Central memory CD4-positive, alpha-beta T cell (primary cell): ENCODE results near the gene SLC25A39.
"Not testable (repeated sequence)": the region's sequence is repeated elsewhere in the genome, so short reads cannot be mapped to it uniquely, and the experiment has no call there.

Experiments
- DNase-seq: peaks from one replicate; pipeline ENCODE4 v3.0.0; 2022

SLC25A39 gene

GRCh38 chr17:44353672-44354331, 29.2 kb upstream of the SLC25A39 start:
- DNase-seq = no peak

DNA sequence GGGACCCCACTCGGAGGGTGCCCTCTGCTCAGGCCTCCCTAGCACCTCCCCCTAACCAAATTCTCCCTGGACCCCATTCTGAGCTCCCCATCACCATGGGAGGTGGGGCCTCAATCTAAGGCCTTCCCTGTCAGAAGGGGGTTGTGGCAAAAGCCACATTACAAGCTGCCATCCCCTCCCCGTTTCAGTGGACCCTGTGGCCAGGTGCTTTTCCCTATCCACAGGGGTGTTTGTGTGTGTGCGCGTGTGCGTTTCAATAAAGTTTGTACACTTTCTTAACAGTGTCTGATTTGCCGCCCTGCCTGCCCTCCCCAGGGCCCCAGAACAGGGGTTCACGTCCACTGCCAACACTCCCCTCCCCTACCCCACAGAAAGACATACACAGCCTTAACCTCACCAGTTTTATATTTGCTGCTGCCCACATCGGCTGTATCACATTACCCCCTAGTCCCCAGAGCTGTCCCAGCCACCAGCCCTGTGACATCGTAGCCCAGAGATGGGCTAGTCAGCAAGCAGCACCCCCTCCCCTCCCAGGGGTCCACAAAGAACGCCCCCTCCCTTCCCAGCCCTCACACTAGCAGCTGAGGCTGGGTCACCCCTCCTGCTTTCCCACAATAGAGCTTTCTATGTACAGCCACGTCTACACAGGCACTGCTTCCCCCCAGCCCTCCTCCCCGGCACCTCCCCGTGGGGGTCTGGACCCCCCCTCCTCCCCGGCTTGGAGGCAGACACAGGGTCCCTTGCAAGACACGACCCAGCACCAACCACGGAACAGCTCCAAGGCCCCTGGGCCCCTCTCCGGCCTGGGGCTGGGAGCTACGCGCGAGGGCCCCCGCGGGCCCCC, 28.4 kb upstream of the SLC25A39 start:
- DNase-seq = no peak

GRCh38 chr17:44351961-44352827, 27.6 kb upstream of the SLC25A39 start:
- DNase-seq = no peak

- no peak for DNase-seq
These were observed 26.8 kb upstream of the SLC25A39 start for GRCh38 chr17:44351464-44351863.

DNA sequence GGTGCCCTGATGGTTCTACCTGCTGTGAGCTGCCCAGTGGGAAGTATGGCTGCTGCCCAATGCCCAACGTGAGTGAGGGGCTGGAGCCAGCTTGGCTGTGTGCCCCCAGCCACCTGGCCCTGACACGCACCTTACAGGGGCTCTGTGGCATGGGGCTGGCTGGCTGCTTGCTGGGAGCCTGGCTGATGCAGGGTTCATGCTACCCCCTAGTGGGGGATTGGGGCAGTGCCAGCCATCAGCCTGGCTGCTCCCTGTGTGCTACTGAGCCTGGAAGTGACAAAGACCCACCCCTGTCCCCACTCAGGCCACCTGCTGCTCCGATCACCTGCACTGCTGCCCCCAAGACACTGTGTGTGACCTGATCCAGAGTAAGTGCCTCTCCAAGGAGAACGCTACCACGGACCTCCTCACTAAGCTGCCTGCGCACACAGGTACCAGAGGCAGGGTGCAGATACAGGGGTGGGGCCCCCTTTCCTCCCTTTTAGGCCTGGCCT, 26.2 kb upstream of the SLC25A39 start:
- DNase-seq = peak; percentile 59

DNA sequence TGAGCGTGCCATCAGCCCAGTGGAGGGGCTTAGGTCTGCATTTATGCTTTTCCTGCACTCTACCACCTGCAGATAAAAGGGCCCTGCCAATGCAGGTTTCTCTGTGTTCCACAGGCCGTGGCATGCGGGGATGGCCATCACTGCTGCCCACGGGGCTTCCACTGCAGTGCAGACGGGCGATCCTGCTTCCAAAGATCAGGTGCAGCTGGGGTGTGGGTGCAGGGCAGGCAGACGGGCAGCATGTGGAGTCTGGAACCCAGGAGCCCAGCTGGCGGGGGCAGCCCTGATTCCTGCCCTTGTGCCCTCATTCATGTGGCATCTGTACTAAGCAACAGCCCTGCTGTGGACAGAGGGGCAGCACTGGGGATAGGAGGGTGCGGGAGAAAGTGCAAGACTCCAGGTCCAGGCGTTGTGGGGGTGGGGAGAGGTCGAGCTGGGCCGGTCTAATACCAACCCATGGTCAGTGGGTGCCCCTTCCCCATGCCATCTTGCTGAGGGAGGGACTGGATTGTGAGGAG, 25.0 kb upstream of the SLC25A39 start:
- no peak for DNase-seq

GRCh38 chr17:44348988-44349364, 24.4 kb upstream of the SLC25A39 start:
- DNase-seq = no peak

- DNase-seq = no peak
These were observed 23.8 kb upstream of the SLC25A39 start for GRCh38 chr17:44348234-44348987.

DNA sequence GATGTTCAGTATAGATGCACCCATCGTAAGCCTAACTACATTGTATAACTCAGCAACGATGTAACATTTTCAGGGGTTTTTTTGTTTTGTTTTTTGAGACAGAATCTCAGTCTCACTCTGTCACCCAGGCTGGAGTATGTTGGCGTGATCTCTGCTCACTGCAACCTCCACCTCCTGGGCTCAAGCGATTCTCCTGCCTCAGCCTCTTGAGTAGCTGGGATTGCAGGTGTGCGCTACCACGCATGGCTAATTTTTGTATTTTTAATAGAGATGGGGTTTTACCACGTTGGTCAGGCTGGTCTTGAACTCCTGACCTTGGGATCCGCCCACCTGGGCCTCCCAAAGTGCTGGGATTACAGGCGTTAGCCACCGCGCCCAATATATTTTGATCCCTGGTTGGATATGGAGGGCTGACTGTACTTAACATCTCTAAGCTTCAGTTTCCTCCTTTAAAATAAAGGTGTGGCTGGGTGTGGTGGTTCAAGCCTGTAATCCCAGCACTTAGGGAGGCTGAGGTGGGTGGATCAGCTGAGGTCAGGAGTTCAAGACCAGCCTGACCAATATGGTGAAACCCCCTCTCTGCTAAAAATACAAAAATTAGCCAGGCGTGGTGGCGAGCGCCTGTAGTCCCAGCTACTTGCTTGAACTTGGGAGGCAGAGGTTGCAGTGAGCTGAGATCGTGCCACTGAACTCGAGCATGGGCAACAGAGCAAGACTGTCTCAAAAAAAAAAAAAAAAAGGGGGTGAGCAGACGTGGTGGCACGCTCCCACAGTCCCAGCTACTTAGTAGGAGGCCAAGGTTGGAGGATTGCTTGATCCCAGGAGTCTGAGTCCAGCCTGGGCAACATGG, 22.8 kb upstream of the SLC25A39 start:
- DNase-seq = not testable (repeated sequence)

GRCh38 chr17:44346064-44346844, 21.6 kb upstream of the SLC25A39 start:
- no peak for DNase-seq

GRCh38 chr17:44345454-44346026, 20.9 kb upstream of the SLC25A39 start:
- peak; percentile 28 for DNase-seq

GRCh38 chr17:44344939-44345453, 20.4 kb upstream of the SLC25A39 start, which contains the start of gene GRN:
GRN (plus strand) TSS chr17:44345302; CDS start chr17:44349165, 3,863 bp downstream.
- peak; percentile 79 for DNase-seq

GRCh38 chr17:44343510-44344209, 19.0 kb upstream of the SLC25A39 start:
- DNase-seq = no peak

DNA sequence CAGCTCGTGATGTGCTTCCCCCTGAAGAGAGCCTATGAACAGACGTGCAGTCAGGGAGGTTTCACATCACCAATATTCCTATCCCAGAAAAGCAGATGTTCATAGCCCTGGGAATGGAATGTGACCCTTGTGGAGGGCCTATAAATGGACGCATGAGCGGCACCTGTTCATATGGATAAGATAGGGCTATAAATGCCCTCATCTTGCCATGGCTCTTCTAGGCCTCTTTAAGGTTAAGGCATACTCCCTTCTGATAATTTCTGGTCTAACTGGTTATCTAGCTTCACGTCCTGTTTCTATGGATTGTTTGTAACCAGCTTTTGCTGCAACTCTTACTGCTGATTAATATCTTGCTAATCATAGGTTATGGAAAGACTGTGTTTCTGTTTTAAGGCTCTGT, 15.9 kb upstream of the SLC25A39 start:
- not testable (repeated sequence) for DNase-seq

DNA sequence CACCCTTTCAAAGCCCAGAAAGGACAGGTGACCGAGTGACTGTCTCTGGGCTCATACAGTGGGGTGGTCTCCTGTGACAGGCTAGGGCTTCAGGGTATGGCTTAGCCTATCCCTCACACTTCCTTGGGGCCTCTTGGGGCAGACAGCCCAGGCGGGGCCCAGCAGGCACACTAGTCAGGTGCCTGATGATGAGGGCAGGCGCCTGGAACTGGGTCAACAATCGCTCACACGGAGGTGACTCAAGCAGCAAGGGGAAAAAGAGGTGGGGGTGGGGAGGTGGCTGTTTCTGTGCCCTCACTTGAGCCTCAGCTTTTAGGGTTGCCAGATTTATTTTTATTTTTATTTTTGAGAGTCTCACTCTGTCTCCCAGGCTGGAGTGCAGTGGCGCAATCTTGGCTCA, 14.1 kb upstream of the SLC25A39 start:
- no peak for DNase-seq

GRCh38 chr17:44335968-44336367, 11.3 kb upstream of the SLC25A39 start:
- no peak for DNase-seq

GRCh38 chr17:44335564-44335963, 10.9 kb upstream of the SLC25A39 start:
- no peak for DNase-seq

DNA sequence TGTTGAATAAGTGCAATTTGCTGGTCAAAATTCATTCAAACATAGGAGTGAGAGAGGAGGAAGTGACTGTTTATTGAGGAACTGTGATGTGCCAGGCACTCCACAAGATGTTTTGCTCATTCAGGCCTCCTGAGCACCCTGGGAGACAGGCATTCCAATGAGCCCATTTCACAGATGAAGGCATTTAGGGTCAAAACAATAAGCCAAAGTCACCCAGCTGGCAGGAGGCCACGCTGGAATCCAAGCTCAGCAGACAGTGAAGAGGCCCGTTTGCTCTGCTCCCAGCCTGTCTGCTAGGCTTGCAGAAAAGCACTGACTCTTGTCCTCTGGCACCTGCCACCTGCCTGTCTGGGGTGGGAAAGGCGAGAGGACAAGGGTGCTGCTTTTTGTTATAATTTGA, 10.1 kb upstream of the SLC25A39 start:
- DNase-seq = no peak

GRCh38 chr17:44334315-44334714, 9.7 kb upstream of the SLC25A39 start:
- no peak for DNase-seq
